HCT116 (cell line): ENCODE measurements around the gene ATF1. TPM values are rescaled to one million over a fixed set of nuclear protein-coding genes. Genes with fewer than 3 reads are reported as not detected.

Experiments
- ATAC-seq: fragments of 200-7000 bp; cut with Tn5 transposase; 2 replicates; pipeline ENCODE4 v1.9.1; 2020; ENCODE audit warnings: mild to moderate bottlenecking, moderate library complexity
- BruUV-seq: library from RNA; stranded (reverse); fragments of 400-500 nt; replicated peaks from 2 replicates; lab custom pipeline; 2021; lab: Mats Ljungman, UMichigan
- CTCF ChIA-PET: fragments of 300-600 bp; sonication (Branson Sonifier 250); formaldehyde crosslinking; loops from one replicate; lab custom pipeline; 2021; ENCODE audit warnings: antibody characterized with exemption; lab: Charles Lee
- POLR2A ChIA-PET: fragments of 300-600, 350-600 bp; sonication (Branson Sonifier 250); formaldehyde crosslinking; loops from one replicate; lab custom pipeline; 2021; ENCODE audit warnings: antibody characterized with exemption; lab: Charles Lee
- RAD21 ChIA-PET, 2 experiments: fragments of 300-600 bp; sonication (Branson Sonifier 250); formaldehyde crosslinking; loops; one replicate each; lab custom pipeline; 2023; ENCODE audit warnings: low total read pairs in 2 of 2; ENCODE audit not compliant: uncharacterized antibody in 2 of 2, unreplicated experiment in 2 of 2, low non-redundant PET in 1 of 2; lab: Charles Lee
- DNase-seq: peaks from one replicate; pipeline ENCODE4 v3.0.0-alpha.2; 2010; ENCODE audit warnings: low read depth, low spot score
- H2AFZ ChIP-seq: fragments of 200-600 bp; shearing (Covaris generic), sonication (generic); 2 replicates; pipeline ENCODE4 v1.6.1; 2017; ENCODE audit warnings: low read depth, mixed run types, mixed read lengths, antibody characterized with exemption, low read length; ENCODE audit not compliant: poor library complexity, severe bottlenecking
- H3K27ac ChIP-seq: 2 replicates; pipeline ENCODE4 v1.5.1; 2012; ENCODE audit warnings: low read depth, low read length
- H3K27me3 ChIP-seq: fragments of 200-600 bp; sonication (generic); 2 replicates; pipeline ENCODE4 v1.6.1; 2016; ENCODE audit warnings: mixed run types, low read length, mixed read lengths; ENCODE audit not compliant: insufficient read depth
- H3K36me3 ChIP-seq, 2 experiments: fragments of 200-500 bp in 1 of 2; fragments of 200-600 bp in 1 of 2; sonication (Bioruptor generic) in 1 of 2; sonication (generic) in 1 of 2; 2 replicates each; pipeline versions ENCODE4 v1.5.1 to v1.6.1; 2014 to 2016; ENCODE audit warnings: low read length in 2 of 2, inconsistent platforms in 1 of 2, mixed read lengths in 1 of 2, mixed run types in 1 of 2; ENCODE audit not compliant: insufficient read depth in 2 of 2, control insufficient read depth in 1 of 2
- H3K4me1 ChIP-seq, 2 experiments: fragments of 200-600 bp in 1 of 2; sonication (generic) in 1 of 2; 2 replicates each; pipeline versions ENCODE4 v1.5.1 to v1.6.1; 2012 to 2017; ENCODE audit warnings: low read length in 2 of 2, inconsistent platforms in 1 of 2, mild to moderate bottlenecking in 1 of 2, mixed read lengths in 1 of 2, mixed run types in 1 of 2, moderate library complexity in 1 of 2; ENCODE audit not compliant: insufficient read depth in 2 of 2, control insufficient read depth in 1 of 2
- H3K4me2 ChIP-seq: fragments of 200-600 bp; sonication (generic); 2 replicates; pipeline ENCODE4 v1.6.1; 2017; ENCODE audit warnings: mixed run types, low read length, mixed read lengths
- H3K4me3 ChIP-seq, 2 experiments: fragments of 200-600 bp in 1 of 2; sonication (generic) in 1 of 2; replicated peaks in 1 of 2; 2 replicates each; pipeline ENCODE4 v1.5.1; 2011 to 2016; ENCODE audit warnings: low read length in 2 of 2, control low read depth in 1 of 2, low read depth in 1 of 2, mild to moderate bottlenecking in 1 of 2, mixed read lengths in 1 of 2, mixed run types in 1 of 2
- H3K79me2 ChIP-seq: fragments of 200-600 bp; sonication (generic); 2 replicates; pipeline ENCODE4 v1.6.1; 2017; ENCODE audit warnings: mild to moderate bottlenecking, mixed run types, low read length, moderate library complexity, mixed read lengths; ENCODE audit not compliant: insufficient read depth
- H3K9ac ChIP-seq: fragments of 200-600 bp; sonication (generic); 2 replicates; pipeline ENCODE4 v1.6.1; 2016; ENCODE audit warnings: low read length, mixed read lengths
- H3K9me2 ChIP-seq: fragments of 200-600 bp; sonication (generic), shearing (Covaris generic); 2 replicates; pipeline ENCODE4 v1.6.1; 2017; ENCODE audit warnings: mixed run types, mild to moderate bottlenecking, moderate library complexity; ENCODE audit not compliant: insufficient read depth
- H3K9me3 ChIP-seq, 2 experiments: fragments of 200-500 bp in 1 of 2; fragments of 200-600 bp in 1 of 2; sonication (Bioruptor generic) in 1 of 2; sonication (generic) in 1 of 2; 2 replicates each; pipeline ENCODE4 v1.6.1; 2014 to 2017; ENCODE audit warnings: low read length in 2 of 2, mixed read lengths in 2 of 2, inconsistent platforms in 1 of 2, low read depth in 1 of 2, mild to moderate bottlenecking in 1 of 2, mixed run types in 1 of 2, moderate library complexity in 1 of 2; ENCODE audit not compliant: control insufficient read depth in 1 of 2, insufficient read depth in 1 of 2
- H4K20me1 ChIP-seq: fragments of 200-600 bp; sonication (generic), shearing (Covaris generic); 2 replicates; pipeline ENCODE4 v1.6.1; 2017; ENCODE audit warnings: mixed run types, mild to moderate bottlenecking, moderate library complexity; ENCODE audit not compliant: insufficient read depth
- CBX3 ChIP-seq: IDR thresholded peaks from 2 replicates; pipeline ENCODE4 v1.6.1; 2012; ENCODE audit warnings: low read depth
- CEBPB ChIP-seq: IDR thresholded peaks from 2 replicates; pipeline ENCODE4 v1.6.1; 2012; ENCODE audit warnings: low read depth
- EGR1 ChIP-seq: IDR thresholded peaks from 2 replicates; pipeline ENCODE4 v1.6.1; 2012; ENCODE audit warnings: low read depth
- ELF1 ChIP-seq: IDR thresholded peaks from 2 replicates; pipeline ENCODE4 v1.6.1; 2012; ENCODE audit warnings: low read depth, borderline replicate concordance
- EZH2 ChIP-seq: fragments of 200-600 bp; sonication (generic); IDR thresholded peaks from 2 replicates; pipeline ENCODE4 v1.6.1; 2017; ENCODE audit warnings: antibody characterized with exemption, mixed run types
- EZH2phosphoT487 ChIP-seq: fragments of 200-600 bp; IDR thresholded peaks from 2 replicates; pipeline ENCODE4 v1.6.1; 2018; ENCODE audit warnings: antibody characterized with exemption, borderline replicate concordance
- POLR2A ChIP-seq: IDR thresholded peaks from 2 replicates; pipeline ENCODE4 v1.7.0; 2011; ENCODE audit warnings: borderline replicate concordance; ENCODE audit not compliant: insufficient read depth, insufficient read length; ENCODE audit errors: extremely low read depth
- POLR2AphosphoS5 ChIP-seq: IDR thresholded peaks from 2 replicates; pipeline ENCODE4 v1.6.1; 2011; ENCODE audit warnings: mild to moderate bottlenecking, low read depth, low read length, moderate library complexity
- RAD21 ChIP-seq: IDR thresholded peaks from 2 replicates; pipeline ENCODE4 v1.6.1; 2012; ENCODE audit warnings: low read depth, mild to moderate bottlenecking
- SIN3A ChIP-seq: IDR thresholded peaks from 2 replicates; pipeline ENCODE4 v1.6.1; 2012; ENCODE audit warnings: low read depth
- SRF ChIP-seq: IDR thresholded peaks from 2 replicates; pipeline ENCODE4 v1.6.1; 2012; ENCODE audit warnings: low read depth
- TCF7L2 ChIP-seq: IDR thresholded peaks from 2 replicates; pipeline ENCODE4 v1.7.0; 2011; ENCODE audit warnings: borderline replicate concordance, inconsistent platforms; ENCODE audit not compliant: insufficient read depth, insufficient read length; ENCODE audit errors: extremely low read depth
- YY1 ChIP-seq: IDR thresholded peaks from 2 replicates; pipeline ENCODE4 v1.6.1; 2011; ENCODE audit warnings: low read length, low read depth, moderate library complexity, mild to moderate bottlenecking; ENCODE audit not compliant: insufficient replicate concordance; ENCODE audit errors: extremely low read depth
- ZFX ChIP-seq: fragments of 450-650 bp; IDR thresholded peaks from 2 replicates; pipeline ENCODE4 v1.6.1; 2017
- ZNF274 ChIP-seq: fragments of 200-500 bp; sonication (Bioruptor generic); IDR thresholded peaks from 2 replicates; pipeline ENCODE4 v1.6.1; 2014; ENCODE audit warnings: mild to moderate bottlenecking, low read depth, low read length, inconsistent platforms
- intact Hi-C: fragments of 100-400 bp; cut with micrococcal nuclease; formaldehyde crosslinking; loops from 2 replicates; pipeline ENCODE4 v1.10.0; 2022
- total RNA-seq: library from RNA; stranded (reverse); gene quantifications from one replicate; pipeline ENCODE4 v1.2.1, GENCODE V29; 2021; ENCODE audit not compliant: unreplicated experiment
- TF ChIP-seq, protein P1 (sequence below), 3 experiments: fragments of 200-600 bp in 1 of 3; sonication (generic) in 1 of 3; IDR thresholded peaks in 2 of 3; conservative IDR thresholded peaks in 1 of 3; 2 replicates each; pipeline ENCODE4 v1.5.1; 2012 to 2017; ENCODE audit warnings: low read depth in 2 of 3, low read length in 2 of 3, antibody characterized with exemption in 1 of 3, borderline replicate concordance in 1 of 3, control low read depth in 1 of 3, mild to moderate bottlenecking in 1 of 3, mixed read lengths in 1 of 3, mixed run types in 1 of 3, moderate library complexity in 1 of 3; ENCODE audit not compliant: insufficient read depth in 1 of 3
- TF ChIP-seq, protein P2 (sequence below): IDR thresholded peaks from 2 replicates; pipeline ENCODE4 v1.6.1; 2012
- TF ChIP-seq, protein P3 (sequence below): IDR thresholded peaks from 2 replicates; pipeline ENCODE4 v1.6.1; 2012; ENCODE audit warnings: low read depth
- TF ChIP-seq, protein P4 (sequence below): IDR thresholded peaks from 2 replicates; pipeline ENCODE4 v1.6.1; 2012

The ATF1 gene
- total RNA-seq, 1 experiment from 2014 or later: 48.8 TPM

DNA sequence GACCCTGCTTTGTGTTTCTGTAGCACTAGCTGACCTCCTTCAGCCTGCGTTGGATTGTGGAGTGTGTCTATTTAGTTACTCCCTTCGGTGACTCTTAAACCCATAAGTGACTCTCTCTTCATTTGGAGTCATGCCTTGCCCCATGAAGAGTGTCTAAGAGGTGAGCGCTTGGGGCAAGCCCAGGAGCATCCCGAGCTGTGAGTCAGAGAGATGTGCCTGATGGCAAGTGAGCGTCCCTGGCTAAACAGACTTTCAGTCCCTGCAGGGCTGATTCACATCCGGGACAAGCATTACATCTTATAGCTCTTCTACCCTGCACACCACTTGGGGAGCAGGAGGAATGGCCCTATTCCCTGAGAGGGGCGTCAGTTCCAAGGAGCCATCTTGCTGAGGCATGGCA, 24.3 kb upstream of the ATF1 start:
- ChIA-PET CTCF (no interaction called here), RAD21 (no interaction called here), POLR2A (no interaction called here)
- no peaks in the 10 kb centered on the region for H3K79me2 ChIP-seq
- no peaks in the 10 kb centered on the region for H3K9me2 ChIP-seq
- intact Hi-C loops: no loop called here
- H3K36me3 ChIP-seq: peaks cover 20 to 28% of the 10 kb centered on the region in 2 experiments; a peak in 3 of 4 replicates
- no peak overlapping the region for H3K4me3 ChIP-seq
- H3K4me2 ChIP-seq: no peak overlapping the region
- H2AFZ ChIP-seq: no peak overlapping the region
- H3K4me1 ChIP-seq: no peaks in the 10 kb centered on the region
- no peaks in the 10 kb centered on the region for H3K9me3 ChIP-seq
- DNase-seq: no peak
- TF ChIP-seq, protein P1, sequence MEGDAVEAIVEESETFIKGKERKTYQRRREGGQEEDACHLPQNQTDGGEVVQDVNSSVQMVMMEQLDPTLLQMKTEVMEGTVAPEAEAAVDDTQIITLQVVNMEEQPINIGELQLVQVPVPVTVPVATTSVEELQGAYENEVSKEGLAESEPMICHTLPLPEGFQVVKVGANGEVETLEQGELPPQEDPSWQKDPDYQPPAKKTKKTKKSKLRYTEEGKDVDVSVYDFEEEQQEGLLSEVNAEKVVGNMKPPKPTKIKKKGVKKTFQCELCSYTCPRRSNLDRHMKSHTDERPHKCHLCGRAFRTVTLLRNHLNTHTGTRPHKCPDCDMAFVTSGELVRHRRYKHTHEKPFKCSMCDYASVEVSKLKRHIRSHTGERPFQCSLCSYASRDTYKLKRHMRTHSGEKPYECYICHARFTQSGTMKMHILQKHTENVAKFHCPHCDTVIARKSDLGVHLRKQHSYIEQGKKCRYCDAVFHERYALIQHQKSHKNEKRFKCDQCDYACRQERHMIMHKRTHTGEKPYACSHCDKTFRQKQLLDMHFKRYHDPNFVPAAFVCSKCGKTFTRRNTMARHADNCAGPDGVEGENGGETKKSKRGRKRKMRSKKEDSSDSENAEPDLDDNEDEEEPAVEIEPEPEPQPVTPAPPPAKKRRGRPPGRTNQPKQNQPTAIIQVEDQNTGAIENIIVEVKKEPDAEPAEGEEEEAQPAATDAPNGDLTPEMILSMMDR (IDR thresholded peaks at IDR 0.05 in 2 of 3, conservative IDR thresholded peaks at IDR 0.05 in 1 of 3; ENCODE audit: borderline replicate concordance in 1 of 3, insufficient read depth in 1 of 3, low read depth in 2 of 3, low read length in 2 of 3): no peak
- TF ChIP-seq EZH2 (no peak), EZH2phosphoT487 (no peak), YY1 (no peak), SIN3A (no peak), ZNF274 (no peak), EGR1 (no peak), POLR2A (no peak), ELF1 (no peak), TCF7L2 (no peak), ZFX (no peak), POLR2AphosphoS5 (no peak), CEBPB (no peak), RAD21 (no peak), SRF (no peak), CBX3 (no peak)
- TF ChIP-seq, protein P2, sequence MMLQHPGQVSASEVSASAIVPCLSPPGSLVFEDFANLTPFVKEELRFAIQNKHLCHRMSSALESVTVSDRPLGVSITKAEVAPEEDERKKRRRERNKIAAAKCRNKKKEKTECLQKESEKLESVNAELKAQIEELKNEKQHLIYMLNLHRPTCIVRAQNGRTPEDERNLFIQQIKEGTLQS: no peak
- TF ChIP-seq, protein P3, sequence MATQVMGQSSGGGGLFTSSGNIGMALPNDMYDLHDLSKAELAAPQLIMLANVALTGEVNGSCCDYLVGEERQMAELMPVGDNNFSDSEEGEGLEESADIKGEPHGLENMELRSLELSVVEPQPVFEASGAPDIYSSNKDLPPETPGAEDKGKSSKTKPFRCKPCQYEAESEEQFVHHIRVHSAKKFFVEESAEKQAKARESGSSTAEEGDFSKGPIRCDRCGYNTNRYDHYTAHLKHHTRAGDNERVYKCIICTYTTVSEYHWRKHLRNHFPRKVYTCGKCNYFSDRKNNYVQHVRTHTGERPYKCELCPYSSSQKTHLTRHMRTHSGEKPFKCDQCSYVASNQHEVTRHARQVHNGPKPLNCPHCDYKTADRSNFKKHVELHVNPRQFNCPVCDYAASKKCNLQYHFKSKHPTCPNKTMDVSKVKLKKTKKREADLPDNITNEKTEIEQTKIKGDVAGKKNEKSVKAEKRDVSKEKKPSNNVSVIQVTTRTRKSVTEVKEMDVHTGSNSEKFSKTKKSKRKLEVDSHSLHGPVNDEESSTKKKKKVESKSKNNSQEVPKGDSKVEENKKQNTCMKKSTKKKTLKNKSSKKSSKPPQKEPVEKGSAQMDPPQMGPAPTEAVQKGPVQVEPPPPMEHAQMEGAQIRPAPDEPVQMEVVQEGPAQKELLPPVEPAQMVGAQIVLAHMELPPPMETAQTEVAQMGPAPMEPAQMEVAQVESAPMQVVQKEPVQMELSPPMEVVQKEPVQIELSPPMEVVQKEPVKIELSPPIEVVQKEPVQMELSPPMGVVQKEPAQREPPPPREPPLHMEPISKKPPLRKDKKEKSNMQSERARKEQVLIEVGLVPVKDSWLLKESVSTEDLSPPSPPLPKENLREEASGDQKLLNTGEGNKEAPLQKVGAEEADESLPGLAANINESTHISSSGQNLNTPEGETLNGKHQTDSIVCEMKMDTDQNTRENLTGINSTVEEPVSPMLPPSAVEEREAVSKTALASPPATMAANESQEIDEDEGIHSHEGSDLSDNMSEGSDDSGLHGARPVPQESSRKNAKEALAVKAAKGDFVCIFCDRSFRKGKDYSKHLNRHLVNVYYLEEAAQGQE: no peak
- TF ChIP-seq, protein P4, sequence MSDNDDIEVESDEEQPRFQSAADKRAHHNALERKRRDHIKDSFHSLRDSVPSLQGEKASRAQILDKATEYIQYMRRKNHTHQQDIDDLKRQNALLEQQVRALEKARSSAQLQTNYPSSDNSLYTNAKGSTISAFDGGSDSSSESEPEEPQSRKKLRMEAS: no peak
- TF ChIP-seq, all 23 proteins: peak for 0
- H4K20me1 ChIP-seq: no peaks in the 10 kb centered on the region
- no peak overlapping the region for H3K27ac ChIP-seq
- no peaks in the 10 kb centered on the region for H3K27me3 ChIP-seq
- no peak overlapping the region for H3K9ac ChIP-seq
- BruUV-seq: no TSS peak
- no peak for ATAC-seq
